Measurements from ENCODE around the gene CCR5.
"Not testable (repeated sequence)": the region's sequence is repeated elsewhere in the genome, so short reads cannot be mapped to it uniquely, and the experiment has no call there.

Gene CCR5

GRCh38 chr3:46388847-46389246, 18.1 kb downstream of the CCR5 start:
- not testable (repeated sequence) for DNase-seq

- DNase-seq, result no peak
These were observed 18.6 kb downstream of the CCR5 start for GRCh38 chr3:46389306-46389705.

DNA sequence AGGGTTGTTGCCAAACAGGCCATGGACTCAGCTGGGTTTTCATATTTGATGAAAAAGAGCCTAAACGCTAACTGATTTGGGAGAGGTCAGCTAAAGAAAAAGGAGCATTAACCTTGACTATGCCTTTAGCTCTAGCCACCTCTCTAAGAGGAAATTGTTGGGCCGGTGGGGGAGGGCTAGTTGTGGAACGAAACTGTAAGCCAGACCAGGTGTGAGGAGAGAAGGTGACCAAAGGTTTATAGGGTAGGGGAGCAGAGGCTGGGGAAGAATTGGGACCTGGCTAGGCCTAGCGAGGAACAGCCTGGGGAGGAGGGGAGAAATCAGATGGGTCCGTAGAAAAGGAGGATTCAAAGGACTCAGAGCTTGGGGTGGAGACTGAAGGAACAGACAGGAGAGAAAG, 20.8 kb downstream of the CCR5 start:
- DNase-seq, result not testable (repeated sequence)

GRCh38 chr3:46393011-46393410, 22.3 kb downstream of the CCR5 start:
- DNase-seq, result no peak

DNA sequence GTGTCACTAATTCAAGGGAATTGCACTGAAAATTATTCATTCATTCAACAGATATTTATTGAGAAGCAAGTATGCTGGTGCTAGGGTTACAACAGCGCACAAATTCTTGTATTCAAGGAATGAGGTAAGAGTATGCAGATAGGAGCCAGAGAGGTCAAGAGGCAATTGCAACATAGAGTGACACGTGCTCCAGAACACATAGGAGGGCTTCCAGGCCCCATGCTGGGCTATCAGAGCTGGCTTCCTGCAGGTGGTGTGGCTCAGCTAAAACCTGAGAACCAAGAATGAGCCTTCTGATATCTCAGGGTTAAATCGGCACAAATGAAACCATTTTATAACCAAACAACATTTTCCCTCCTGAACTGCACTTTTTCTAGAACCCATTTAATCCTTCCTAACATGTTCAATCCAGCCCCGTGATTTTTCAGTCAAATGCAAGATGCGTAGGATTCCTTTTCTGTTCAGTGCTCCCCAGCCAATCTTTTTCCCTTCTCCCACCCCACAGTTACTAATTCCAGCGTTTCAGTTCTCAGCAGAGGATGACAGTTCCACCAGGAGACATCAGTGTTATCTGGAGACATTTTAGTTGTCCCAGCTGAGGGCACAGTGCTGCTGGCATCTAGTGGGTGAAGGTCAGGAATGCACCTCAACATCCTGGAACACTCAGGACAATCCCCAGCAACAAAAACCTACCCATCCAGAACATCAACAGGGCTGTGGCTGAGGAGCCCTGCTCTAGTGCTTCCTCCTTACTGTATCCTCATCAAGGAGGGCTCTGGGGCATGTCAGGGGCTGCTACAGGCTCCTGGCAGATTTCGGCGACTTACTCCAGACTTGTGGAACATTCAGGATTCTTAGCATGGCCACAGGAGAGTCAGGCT, 23.0 kb downstream of the CCR5 start:
- peak; percentile 63 for DNase-seq

GRCh38 chr3:46395210-46395661, 24.5 kb downstream of the CCR5 start:
- peak; percentile 39 for DNase-seq

DNA sequence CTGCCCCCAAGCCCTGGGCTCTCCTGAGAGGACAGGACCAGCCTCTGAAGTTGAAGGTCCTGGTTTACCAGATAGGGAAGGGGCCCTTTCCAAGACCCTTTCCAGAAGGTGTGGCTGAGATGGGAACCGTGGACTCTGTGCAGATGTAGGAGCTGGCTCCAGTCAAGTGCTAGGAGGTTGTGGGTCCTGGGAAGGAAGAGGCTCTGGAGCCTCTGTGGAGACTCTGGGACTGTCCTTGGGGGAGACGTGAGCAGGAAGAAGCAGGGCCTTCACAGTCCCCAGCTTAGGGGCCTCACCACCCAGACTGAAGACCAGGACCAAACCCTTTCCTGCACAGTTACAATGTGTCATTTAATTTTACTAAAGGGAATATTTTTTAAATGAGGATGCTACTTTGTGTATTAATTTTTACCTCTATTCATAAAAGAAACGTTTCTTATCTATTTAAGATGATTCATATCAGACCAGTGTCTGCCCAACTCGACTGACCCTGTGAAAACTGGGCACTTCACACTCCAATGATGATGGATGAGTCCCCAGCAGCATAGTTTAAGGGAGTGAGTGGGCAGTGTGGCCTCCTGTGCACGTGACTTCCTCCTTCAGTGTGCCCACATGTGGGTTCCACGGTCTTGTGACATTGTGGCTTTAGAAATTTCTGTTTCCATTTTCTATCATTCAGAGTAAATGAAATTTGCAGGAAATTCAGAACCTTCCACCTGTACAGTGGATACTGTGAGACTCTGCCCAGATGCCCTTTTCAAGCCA, 25.2 kb downstream of the CCR5 start:
- peak; percentile 72 for DNase-seq

DNA sequence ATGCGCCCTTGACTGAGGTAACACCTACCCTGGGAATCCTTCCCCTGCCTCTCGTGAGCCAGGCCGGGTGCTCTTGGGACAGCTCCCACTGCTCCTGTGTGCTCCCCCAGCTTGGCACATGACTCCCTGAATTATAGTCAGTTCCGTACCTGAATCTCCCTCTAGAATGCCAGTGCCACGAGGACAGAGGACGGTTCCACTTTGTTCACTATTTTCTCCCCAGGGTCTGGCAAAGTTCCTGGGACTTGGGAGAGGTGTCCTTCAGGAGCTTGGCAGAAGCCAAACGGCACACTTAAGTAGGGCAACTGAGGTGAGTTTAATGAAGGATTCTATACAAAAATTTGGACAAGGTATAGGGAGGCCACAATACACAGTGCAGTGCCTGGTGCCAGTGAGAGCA, 26.4 kb downstream of the CCR5 start:
- no peak for DNase-seq

GRCh38 chr3:46398186-46398955, 27.6 kb downstream of the CCR5 start:
- no peak for DNase-seq

DNA sequence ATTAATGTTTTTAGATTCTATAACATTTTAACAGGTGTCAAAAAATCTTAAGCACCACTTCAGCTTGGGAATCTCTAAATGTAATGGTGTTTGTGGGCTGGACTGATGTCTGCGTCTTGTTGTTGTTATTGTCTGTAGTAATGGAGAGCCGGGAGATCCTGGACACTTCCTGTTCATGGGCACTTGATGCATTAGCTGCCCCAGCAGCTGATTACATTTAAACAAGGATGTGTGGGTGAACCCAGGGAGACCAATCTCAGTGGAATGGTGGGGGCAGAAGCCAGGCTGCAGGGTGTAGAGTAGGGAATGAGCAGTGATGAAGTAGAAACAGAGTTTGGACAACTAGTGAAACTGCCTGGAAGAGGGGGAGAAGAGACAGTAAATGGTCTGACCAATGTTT, 28.4 kb downstream of the CCR5 start:
- DNase-seq, result no peak

GRCh38 chr3:46399557-46399956, 28.8 kb downstream of the CCR5 start:
- no peak for DNase-seq

- DNase-seq, result peak; percentile 58
These were observed 29.4 kb downstream of the CCR5 start for GRCh38 chr3:46400000-46400734.

GRCh38 chr3:46400846-46401245, 30.1 kb downstream of the CCR5 start:
- DNase-seq, result no peak

DNA sequence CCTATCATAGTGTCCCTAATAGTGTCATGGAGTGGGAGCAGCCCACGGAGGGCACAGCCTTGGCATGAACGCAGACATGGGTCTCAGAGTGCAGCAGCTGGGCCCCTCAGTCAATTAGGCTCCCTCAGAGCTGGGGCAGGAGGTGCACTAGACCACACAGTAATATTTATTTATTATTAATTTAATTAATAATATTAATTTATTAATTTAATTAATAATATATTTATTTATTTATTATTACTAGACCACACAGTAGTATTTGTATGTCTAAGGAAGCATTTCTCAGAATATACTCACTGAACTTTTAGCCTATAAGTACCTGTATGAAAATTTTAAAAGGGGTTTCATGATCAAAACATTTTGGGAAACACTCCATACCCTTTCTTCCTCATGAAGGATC, 30.8 kb downstream of the CCR5 start:
- no peak for DNase-seq

DNA sequence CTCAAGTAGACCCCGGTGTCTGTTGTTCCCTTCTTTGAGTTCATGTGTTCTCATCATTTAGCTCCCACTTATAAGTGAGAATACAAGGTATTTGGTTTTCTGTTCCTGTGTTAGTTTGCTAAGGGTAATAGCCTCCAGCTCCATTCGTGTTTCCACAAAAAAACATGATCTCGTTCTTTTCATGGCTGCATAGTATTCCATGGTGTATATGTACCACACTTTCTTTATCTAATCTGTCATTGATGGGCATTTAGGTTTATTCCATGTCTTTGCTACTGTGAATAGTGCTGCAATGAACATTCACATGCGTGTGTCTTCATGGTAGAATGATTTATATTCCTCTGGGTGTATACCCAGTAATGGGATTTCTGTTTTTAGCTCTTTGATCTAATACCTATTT, 32.2 kb downstream of the CCR5 start:
- not testable (repeated sequence) for DNase-seq

- no peak for DNase-seq
These were observed 34.7 kb downstream of the CCR5 start for GRCh38 chr3:46405301-46406019.

DNA sequence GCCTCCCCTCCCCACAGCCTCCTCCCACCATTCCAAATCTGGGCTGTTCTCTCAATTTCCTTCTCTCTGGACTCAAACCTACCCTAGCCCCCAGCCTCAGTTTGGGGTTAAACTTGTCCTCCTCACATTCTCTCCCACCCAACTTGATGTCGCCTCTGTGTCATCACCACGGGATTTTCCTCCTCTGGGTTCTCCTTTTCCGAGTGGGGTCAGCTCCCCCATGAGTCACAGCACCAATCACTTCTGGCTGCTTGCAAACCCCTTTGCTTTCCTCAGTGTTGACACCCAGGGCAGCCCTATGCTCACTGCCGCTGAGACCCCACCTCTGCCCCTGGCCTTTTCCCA, 35.7 kb downstream of the CCR5 start:
- no peak for DNase-seq

GRCh38 chr3:46406788-46407611, 36.3 kb downstream of the CCR5 start, which contains the start of the genes CCR5AS and CCRL2:
TSS of gene CCR5AS (minus strand) at chr3:46407066.
TSS of gene CCRL2 (plus strand) at chr3:46407259. CDS start at chr3:46408080, 821 bp downstream.
- peak; percentile 96 for DNase-seq

DNA sequence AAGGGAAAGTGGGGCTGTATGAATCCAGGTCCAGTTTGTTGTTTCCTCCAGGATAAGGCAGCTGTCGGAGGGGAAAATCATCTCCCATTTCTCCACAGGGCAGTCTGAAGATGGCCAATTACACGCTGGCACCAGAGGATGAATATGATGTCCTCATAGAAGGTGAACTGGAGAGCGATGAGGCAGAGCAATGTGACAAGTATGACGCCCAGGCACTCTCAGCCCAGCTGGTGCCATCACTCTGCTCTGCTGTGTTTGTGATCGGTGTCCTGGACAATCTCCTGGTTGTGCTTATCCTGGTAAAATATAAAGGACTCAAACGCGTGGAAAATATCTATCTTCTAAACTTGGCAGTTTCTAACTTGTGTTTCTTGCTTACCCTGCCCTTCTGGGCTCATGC, 37.2 kb downstream of the CCR5 start:
- DNase-seq, result no peak

GRCh38 chr3:46408853-46409252, 38.1 kb downstream of the CCR5 start:
- DNase-seq, result no peak

Measured in hematopoietic multipotent progenitor cell treated with erythropoietin and hydrocortisone succinate and interleukin-3 and kit ligand, for 4 days (in vitro differentiated cells).